K562 (cell line): ENCODE data around the gene FOSL1. TPM values are rescaled to one million over a fixed set of nuclear protein-coding genes. Genes with fewer than 3 reads are reported as not detected.
A peak's percentile ranks its signal among the peaks of the same experiment; 100 is the strongest.

Experiments
- ARHGAP35 ChIP-seq: fragments of 450-650 bp; IDR thresholded peaks from 2 replicates; pipeline ENCODE4 v1.6.1; 2018; ENCODE audit not compliant: partially characterized antibody
- CBX3 ChIP-seq, 2 experiments: IDR thresholded peaks; 1 replicate in 1 of 2; 2 replicates in 1 of 2; pipeline ENCODE4 v1.6.1; 2012; ENCODE audit warnings: inconsistent platforms in 2 of 2, low read length in 2 of 2, borderline replicate concordance in 1 of 2, control low read depth in 1 of 2
- DDX20 ChIP-seq: fragments of 450-650 bp; IDR thresholded peaks from 2 replicates; pipeline ENCODE4 v1.6.1; 2016; ENCODE audit warnings: missing genetic modification characterization, low read depth, mild to moderate bottlenecking, missing compliant biosample characterization, moderate library complexity
- HNRNPL ChIP-seq: fragments of 200-400 bp; formaldehyde crosslinking; IDR thresholded peaks from 2 replicates; pipeline ENCODE4 v1.6.1; 2017; ENCODE audit warnings: low read depth, mild to moderate bottlenecking, low read length
- MBD2 ChIP-seq: sonication (generic); IDR thresholded peaks from 2 replicates; pipeline ENCODE4 v1.6.1; 2016; ENCODE audit warnings: low read depth, borderline replicate concordance
- PHTF2 ChIP-seq: fragments of 250-450 bp; sonication (Bioruptor Pico); IDR thresholded peaks from 2 replicates; pipeline ENCODE4 v1.5.0; 2021; ENCODE audit warnings: mild to moderate bottlenecking
- PRPF4 ChIP-seq: fragments of 200-400 bp; formaldehyde crosslinking; IDR thresholded peaks from one replicate; pipeline ENCODE4 v1.6.1; 2017; ENCODE audit warnings: low read length, low read depth, mild to moderate bottlenecking; ENCODE audit not compliant: insufficient read depth, poor library complexity, severe bottlenecking
- RFX5 ChIP-seq: IDR thresholded peaks from 2 replicates; pipeline ENCODE4 v1.6.1; 2011; ENCODE audit warnings: low read depth, mild to moderate bottlenecking, improper control_type of control experiment, low read length
- SMARCE1 ChIP-seq: fragments of 450-650 bp; IDR thresholded peaks from 2 replicates; pipeline ENCODE4 v1.7.1; 2016; ENCODE audit warnings: mild to moderate bottlenecking
- STAG1 ChIP-seq: sonication (generic); formaldehyde crosslinking; IDR thresholded peaks from 2 replicates; pipeline ENCODE4 v1.5.0; 2020; ENCODE audit warnings: missing genetic modification reagents, borderline replicate concordance
- ZNF224 ChIP-seq: sonication (generic); formaldehyde crosslinking; IDR thresholded peaks from 2 replicates; pipeline ENCODE4 v1.8.0; 2022; ENCODE audit warnings: mild to moderate bottlenecking, missing genetic modification reagents
- ZNF507 ChIP-seq: conservative IDR thresholded peaks from 2 replicates; pipeline ENCODE4 v1.6.1; 2017; ENCODE audit warnings: missing genetic modification characterization, missing compliant biosample characterization
- ZNF717 ChIP-seq: fragments of 250-450 bp; sonication (Bioruptor Pico); IDR thresholded peaks from 2 replicates; pipeline ENCODE4 v1.5.0; 2021
- ZNF764 ChIP-seq: fragments of 250-450 bp; sonication (Bioruptor Pico); IDR thresholded peaks from 2 replicates; pipeline ENCODE4 v1.4.0; 2020; ENCODE audit warnings: low read depth, mild to moderate bottlenecking, moderate library complexity
- ZZZ3 ChIP-seq: fragments of 450-650 bp; IDR thresholded peaks from 2 replicates; pipeline ENCODE4 v1.6.1; 2016; ENCODE audit warnings: antibody characterized with exemption, mild to moderate bottlenecking, moderate library complexity
- polyA plus RNA-seq, 8 experiments: library from polyadenylated mRNA; depleted of rRNA in 4 of 8; stranded (reverse) in 5 of 8; unstranded in 3 of 8; fragments of >200 nt; fragmentation: Nextera tagmentation in 2 of 8; fragmentation: Illumina TruSeq in 1 of 8; extraction: Ambion mirVana in 2 of 8; extraction: Trizol in 1 of 8; gene quantifications; 2 replicates each; pipeline versions ENCODE4 v1.2.1 to v1.2.3, GENCODE V29; 2011 to 2014; ENCODE audit warnings: inconsistent platforms in 1 of 8, missing spikeins in 1 of 8
- total RNA-seq, 7 experiments: library from RNA; depleted of rRNA in 6 of 7; stranded (reverse); fragments of >200 nt in 6 of 7; fragmentation: Illumina TruSeq in 2 of 7; extraction: Trizol in 2 of 7; gene quantifications; 2 replicates each; pipeline versions ENCODE4 v1.2.1 to v1.2.3, GENCODE V29; 2011 to 2021; ENCODE audit warnings: low replicate concordance in 1 of 7
- TF ChIP-seq, protein P1 (sequence below): fragments of 450-650 bp; formaldehyde crosslinking; IDR thresholded peaks from 2 replicates; pipeline ENCODE4 v1.4.0; 2020; ENCODE audit warnings: mild to moderate bottlenecking, mixed read lengths
- TF ChIP-seq, protein P2 (sequence below): fragments of 450-650 bp; formaldehyde crosslinking; IDR thresholded peaks from 2 replicates; pipeline ENCODE4 v1.4.0; 2022; ENCODE audit warnings: missing genetic modification characterization
- TF ChIP-seq, protein P3 (sequence below): fragments of 250-450 bp; sonication (Bioruptor Pico); IDR thresholded peaks from 2 replicates; pipeline ENCODE4 v1.9.0; 2021; ENCODE audit warnings: mild to moderate bottlenecking
- TF ChIP-seq, protein P4 (sequence below): fragments of 450-650 bp; IDR thresholded peaks from 2 replicates; pipeline ENCODE4 v1.6.1; 2016; ENCODE audit warnings: mild to moderate bottlenecking
- TF ChIP-seq, protein P5 (sequence below): fragments of 450-650 bp; IDR thresholded peaks from 2 replicates; pipeline ENCODE4 v1.7.1; 2018; ENCODE audit warnings: mild to moderate bottlenecking, low read depth; ENCODE audit not compliant: partially characterized antibody

The FOSL1 gene
- total and polyA plus RNA-seq, 9 of the 15 experiments (the other 6 are each of a cell fraction or from before 2014, with no cell fraction given), result 3.5 to 39.6 (median 10.0) TPM

DNA sequence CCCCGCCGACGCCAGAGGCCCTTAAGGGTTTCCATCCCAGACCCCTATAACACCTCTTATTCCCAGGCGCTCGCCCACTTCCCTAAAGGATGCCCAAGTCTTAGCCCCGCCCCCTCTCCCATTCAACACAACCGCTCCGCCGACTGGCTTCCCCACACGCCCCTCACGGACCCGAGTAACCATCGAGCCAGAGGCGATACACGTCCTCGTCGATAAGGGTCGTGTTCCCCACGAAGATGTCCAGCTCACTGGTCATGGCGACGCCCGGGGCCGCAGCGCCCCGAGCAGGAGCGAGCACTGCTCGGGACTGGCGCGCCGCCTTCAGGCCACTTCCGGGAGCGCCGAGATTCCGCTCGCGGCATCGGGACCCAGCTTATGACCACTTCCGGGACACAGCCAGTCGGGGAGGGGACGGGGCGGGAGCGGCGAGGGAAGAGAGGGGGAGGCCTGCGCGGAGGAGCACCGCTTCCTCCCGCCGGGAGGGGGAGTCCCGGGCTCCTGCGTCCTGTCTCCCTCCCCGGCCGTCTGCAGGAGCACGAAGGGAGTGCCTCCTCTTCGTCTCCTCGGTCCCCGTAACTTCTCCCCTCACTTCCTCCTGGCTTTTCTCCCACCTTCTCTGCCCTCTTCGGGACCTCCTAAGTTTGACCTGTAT is 11.9 kb downstream of the FOSL1 start, which contains the start of gene FIBP (continued):
- TF ChIP-seq, protein P1, sequence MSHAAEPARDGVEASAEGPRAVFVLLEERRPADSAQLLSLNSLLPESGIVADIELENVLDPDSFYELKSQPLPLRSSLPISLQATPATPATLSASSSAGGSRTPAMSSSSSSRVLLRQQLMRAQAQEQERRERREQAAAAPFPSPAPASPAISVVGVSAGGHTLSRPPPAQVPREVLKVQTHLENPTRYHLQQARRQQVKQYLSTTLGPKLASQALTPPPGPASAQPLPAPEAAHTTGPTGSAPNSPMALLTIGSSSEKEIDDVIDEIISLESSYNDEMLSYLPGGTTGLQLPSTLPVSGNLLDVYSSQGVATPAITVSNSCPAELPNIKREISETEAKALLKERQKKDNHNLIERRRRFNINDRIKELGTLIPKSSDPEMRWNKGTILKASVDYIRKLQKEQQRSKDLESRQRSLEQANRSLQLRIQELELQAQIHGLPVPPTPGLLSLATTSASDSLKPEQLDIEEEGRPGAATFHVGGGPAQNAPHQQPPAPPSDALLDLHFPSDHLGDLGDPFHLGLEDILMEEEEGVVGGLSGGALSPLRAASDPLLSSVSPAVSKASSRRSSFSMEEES (CRISPR knock-in tag), result no peak
- TF ChIP-seq ZNF764 (0 out of 2 replicates have a peak, but pooled peaks have one; percentile 31), ZNF224 (CRISPR knock-in tag) (no peak), STAG1 (CRISPR knock-in tag) (peak; percentile 27; the same call in 1 of the 2 replicates), ZNF717 (CRISPR knock-in tag) (no peak), PHTF2 (CRISPR knock-in tag) (no peak), CBX3 (IDR thresholded peaks at IDR 0.05; ENCODE audit: borderline replicate concordance in 1 of 2, low read length in 2 of 2) (peak in 1 of 2 experiments; percentile 43; a peak in 1 of 3 replicates), ARHGAP35 (no peak), DDX20 (tag) (no peak), HNRNPL (no peak), SMARCE1 (no peak), RFX5 (no peak), ZNF507 (tag) (no peak), MBD2 (peak; percentile 74; the same call in 1 of the 2 replicates), ZZZ3 (no peak), PRPF4 (peak; percentile 41)
- TF ChIP-seq, protein P2, sequence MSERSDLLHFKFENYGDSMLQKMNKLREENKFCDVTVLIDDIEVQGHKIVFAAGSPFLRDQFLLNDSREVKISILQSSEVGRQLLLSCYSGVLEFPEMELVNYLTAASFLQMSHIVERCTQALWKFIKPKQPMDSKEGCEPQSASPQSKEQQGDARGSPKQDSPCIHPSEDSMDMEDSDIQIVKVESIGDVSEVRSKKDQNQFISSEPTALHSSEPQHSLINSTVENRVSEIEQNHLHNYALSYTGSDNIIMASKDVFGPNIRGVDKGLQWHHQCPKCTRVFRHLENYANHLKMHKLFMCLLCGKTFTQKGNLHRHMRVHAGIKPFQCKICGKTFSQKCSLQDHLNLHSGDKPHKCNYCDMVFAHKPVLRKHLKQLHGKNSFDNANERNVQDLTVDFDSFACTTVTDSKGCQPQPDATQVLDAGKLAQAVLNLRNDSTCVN (CRISPR knock-in tag), result no peak
- TF ChIP-seq, protein P3, sequence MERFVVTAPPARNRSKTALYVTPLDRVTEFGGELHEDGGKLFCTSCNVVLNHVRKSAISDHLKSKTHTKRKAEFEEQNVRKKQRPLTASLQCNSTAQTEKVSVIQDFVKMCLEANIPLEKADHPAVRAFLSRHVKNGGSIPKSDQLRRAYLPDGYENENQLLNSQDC (CRISPR knock-in tag), result no peak; the same call in 1 of the 2 replicates
- TF ChIP-seq, protein P4, sequence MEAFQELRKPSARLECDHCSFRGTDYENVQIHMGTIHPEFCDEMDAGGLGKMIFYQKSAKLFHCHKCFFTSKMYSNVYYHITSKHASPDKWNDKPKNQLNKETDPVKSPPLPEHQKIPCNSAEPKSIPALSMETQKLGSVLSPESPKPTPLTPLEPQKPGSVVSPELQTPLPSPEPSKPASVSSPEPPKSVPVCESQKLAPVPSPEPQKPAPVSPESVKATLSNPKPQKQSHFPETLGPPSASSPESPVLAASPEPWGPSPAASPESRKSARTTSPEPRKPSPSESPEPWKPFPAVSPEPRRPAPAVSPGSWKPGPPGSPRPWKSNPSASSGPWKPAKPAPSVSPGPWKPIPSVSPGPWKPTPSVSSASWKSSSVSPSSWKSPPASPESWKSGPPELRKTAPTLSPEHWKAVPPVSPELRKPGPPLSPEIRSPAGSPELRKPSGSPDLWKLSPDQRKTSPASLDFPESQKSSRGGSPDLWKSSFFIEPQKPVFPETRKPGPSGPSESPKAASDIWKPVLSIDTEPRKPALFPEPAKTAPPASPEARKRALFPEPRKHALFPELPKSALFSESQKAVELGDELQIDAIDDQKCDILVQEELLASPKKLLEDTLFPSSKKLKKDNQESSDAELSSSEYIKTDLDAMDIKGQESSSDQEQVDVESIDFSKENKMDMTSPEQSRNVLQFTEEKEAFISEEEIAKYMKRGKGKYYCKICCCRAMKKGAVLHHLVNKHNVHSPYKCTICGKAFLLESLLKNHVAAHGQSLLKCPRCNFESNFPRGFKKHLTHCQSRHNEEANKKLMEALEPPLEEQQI, result no peak
- TF ChIP-seq, protein P5, sequence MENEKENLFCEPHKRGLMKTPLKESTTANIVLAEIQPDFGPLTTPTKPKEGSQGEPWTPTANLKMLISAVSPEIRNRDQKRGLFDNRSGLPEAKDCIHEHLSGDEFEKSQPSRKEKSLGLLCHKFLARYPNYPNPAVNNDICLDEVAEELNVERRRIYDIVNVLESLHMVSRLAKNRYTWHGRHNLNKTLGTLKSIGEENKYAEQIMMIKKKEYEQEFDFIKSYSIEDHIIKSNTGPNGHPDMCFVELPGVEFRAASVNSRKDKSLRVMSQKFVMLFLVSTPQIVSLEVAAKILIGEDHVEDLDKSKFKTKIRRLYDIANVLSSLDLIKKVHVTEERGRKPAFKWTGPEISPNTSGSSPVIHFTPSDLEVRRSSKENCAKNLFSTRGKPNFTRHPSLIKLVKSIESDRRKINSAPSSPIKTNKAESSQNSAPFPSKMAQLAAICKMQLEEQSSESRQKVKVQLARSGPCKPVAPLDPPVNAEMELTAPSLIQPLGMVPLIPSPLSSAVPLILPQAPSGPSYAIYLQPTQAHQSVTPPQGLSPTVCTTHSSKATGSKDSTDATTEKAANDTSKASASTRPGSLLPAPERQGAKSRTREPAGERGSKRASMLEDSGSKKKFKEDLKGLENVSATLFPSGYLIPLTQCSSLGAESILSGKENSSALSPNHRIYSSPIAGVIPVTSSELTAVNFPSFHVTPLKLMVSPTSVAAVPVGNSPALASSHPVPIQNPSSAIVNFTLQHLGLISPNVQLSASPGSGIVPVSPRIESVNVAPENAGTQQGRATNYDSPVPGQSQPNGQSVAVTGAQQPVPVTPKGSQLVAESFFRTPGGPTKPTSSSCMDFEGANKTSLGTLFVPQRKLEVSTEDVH, result peak; percentile 87
